Activated CD4-positive, alpha-beta memory T cell treated with anti-CD3 and anti-CD28 coated beads, Interleukin-2, amount 10 ng/mL, durations not matched to agents 7 days and 5 days (primary cell): ENCODE data around the gene GATA5. TPM values are rescaled to one million over a fixed set of nuclear protein-coding genes. Genes with fewer than 3 reads are reported as not detected.
"Not testable (repeated sequence)": the region's sequence is repeated elsewhere in the genome, so short reads cannot be mapped to it uniquely, and the experiment has no call there.

Experiments
- CTCF ChIA-PET: fragments of 350-600 bp; sonication (Branson Sonifier 250); formaldehyde crosslinking; loops from one replicate; lab custom pipeline; 2021; ENCODE audit warnings: antibody characterized with exemption, inconsistent platforms; lab: Charles Lee
- POLR2A ChIA-PET: fragments of 350-600 bp; sonication (Branson Sonifier 250); formaldehyde crosslinking; loops from one replicate; lab custom pipeline; 2021; ENCODE audit warnings: antibody characterized with exemption; lab: Charles Lee
- DNase-seq: peaks from one replicate; pipeline ENCODE4 v3.0.0-alpha.2; 2020
- H3K27ac Mint-ChIP-seq: one replicate; pipeline ENCODE4 v1.8.0; 2021; ENCODE audit warnings: mild to moderate bottlenecking, mixed read lengths
- H3K27me3 Mint-ChIP-seq: one replicate; pipeline ENCODE4 v1.8.0; 2021; ENCODE audit warnings: mixed read lengths
- H3K36me3 Mint-ChIP-seq: one replicate; pipeline ENCODE4 v1.8.0; 2021; ENCODE audit warnings: low read depth, mixed read lengths
- H3K4me1 Mint-ChIP-seq: one replicate; pipeline ENCODE4 v1.8.0; 2021; ENCODE audit warnings: mixed read lengths
- H3K4me3 Mint-ChIP-seq: one replicate; pipeline ENCODE4 v1.8.0; 2021; ENCODE audit warnings: mild to moderate bottlenecking, mixed read lengths
- H3K9me3 Mint-ChIP-seq: one replicate; pipeline ENCODE4 v1.8.0; 2021; ENCODE audit warnings: mixed read lengths
- total RNA-seq, 2 experiments: library from RNA; stranded (reverse); gene quantifications; one replicate each; pipeline ENCODE4 v1.2.3, GENCODE V29; 2021

GATA5 gene
- total RNA-seq, 2 experiments from 2014 or later = not detected

DNA sequence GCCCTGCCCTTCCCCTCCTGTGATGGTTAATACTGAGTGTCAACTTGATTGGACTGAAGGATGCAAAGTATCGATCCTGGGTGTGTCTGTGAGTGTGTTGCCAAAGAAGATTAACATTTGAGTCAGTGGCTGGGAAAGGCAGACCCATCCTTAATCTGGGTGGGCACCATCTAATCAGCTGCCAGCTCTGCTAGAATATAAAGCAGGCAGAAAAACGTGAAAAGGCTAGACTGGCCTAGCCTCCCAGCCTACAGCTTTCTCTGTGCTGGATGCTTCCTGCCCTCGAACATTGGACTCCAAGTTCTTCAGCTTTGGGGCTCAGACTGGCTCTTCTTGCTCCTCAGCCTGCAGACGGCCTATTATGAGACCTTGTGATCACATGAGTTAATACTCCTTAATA is 15.0 kb upstream of the GATA5 start:
- H3K36me3 Mint-ChIP-seq, H3K27ac Mint-ChIP-seq, H3K4me3 Mint-ChIP-seq, CTCF ChIA-PET, H3K4me1 Mint-ChIP-seq, H3K9me3 Mint-ChIP-seq, DNase-seq, POLR2A ChIA-PET: not testable (repeated sequence)
- peaks cover 22% of the 10 kb centered on the region for H3K27me3 Mint-ChIP-seq

- no peaks in the 10 kb centered on the region for H3K9me3 Mint-ChIP-seq
- H3K36me3 Mint-ChIP-seq = no peaks in the 10 kb centered on the region
- H3K4me3 Mint-ChIP-seq = no peak overlapping the region
- DNase-seq = no peak
- no peak overlapping the region for H3K27ac Mint-ChIP-seq
- ChIA-PET POLR2A (no interaction called here), CTCF (interaction anchor here (1.2 kb wide), 1 partner anchor 10 kb away, joined by 3 read pairs; no protein-coding TSS in a partner anchor)
- H3K4me1 Mint-ChIP-seq = no peaks in the 10 kb centered on the region
- H3K27me3 Mint-ChIP-seq = peaks cover 22% of the 10 kb centered on the region
Observed at GRCh38 chr20:62489932-62490263, 14.1 kb upstream of the GATA5 start.

DNA sequence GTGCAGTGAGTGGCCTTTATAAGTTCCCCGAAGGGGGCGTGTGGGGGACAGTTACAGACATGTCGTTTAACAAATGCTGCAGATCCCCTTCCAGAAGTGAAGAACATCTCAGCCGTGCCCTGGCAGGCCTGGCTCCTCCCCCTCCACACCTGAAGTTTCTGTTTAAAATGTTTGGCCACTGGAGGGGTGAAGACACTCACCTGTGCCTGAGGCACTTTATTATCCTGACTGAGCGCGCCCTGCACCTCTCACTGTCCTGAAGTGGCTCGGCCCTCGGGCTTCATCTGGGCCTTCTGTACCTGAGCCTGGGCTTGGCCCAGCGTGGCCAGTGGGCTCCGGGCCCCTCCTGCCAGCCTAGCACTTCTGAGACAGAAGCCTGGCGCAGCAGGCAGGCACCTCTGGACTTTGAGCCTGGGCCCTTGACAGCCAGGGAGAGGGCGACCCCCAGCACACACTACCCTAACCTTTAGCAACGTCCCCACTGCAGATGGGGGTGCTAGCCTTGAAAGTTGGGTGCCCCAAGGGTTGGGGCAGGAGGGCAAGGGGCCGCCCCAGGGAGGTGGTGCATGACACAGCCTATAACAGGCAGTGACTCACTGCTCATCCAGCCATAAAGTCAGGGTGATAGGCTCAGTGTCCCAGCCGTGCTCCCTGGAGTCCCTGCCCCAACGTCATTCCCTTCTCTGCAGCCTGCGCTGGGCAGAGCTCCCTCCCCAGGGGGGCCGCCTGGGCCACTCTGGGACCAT is 13.6 kb upstream of the GATA5 start:
- ChIA-PET POLR2A (no interaction called here), CTCF (interaction anchor here (1.2 kb wide), 1 partner anchor 10 kb away, joined by 3 read pairs; no protein-coding TSS in a partner anchor)
- H3K4me1 Mint-ChIP-seq = no peaks in the 10 kb centered on the region
- DNase-seq = no peak
- H3K27me3 Mint-ChIP-seq = peaks cover 24% of the 10 kb centered on the region
- no peaks in the 10 kb centered on the region for H3K36me3 Mint-ChIP-seq
- H3K27ac Mint-ChIP-seq = no peak overlapping the region
- no peaks in the 10 kb centered on the region for H3K9me3 Mint-ChIP-seq
- H3K4me3 Mint-ChIP-seq = no peak overlapping the region

DNA sequence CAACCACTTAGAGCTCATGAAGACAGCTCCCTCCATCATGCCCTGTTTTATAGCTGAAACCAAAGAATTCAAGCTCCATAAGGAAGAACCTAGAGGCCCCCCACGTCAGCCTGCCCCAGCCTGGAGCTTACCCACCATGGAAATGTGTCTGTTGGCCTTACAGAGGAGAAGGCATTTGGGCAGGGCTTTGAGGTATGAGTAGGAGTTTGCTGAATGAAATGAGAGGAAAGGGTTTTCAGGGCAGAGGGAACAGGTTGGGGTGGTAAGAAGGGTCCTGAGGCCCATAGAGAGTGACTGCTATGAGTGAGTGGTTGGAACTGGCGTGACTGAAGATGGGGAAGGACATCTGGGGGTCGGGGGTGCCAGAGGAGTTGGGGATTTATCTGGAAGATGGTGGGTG is 12.7 kb upstream of the GATA5 start:
- H3K9me3 Mint-ChIP-seq = no peaks in the 10 kb centered on the region
- POLR2A ChIA-PET = no interaction called here
- CTCF ChIA-PET = interaction anchor here (0.9 kb wide), 1 partner anchor 11 kb away, joined by 3 read pairs; no protein-coding TSS in a partner anchor

GRCh38 chr20:62487561-62488354 is 12.0 kb upstream of the GATA5 start:
- Mint-ChIP-seq H3K27ac (no peak overlapping the region), H3K4me1 (no peaks in the 10 kb centered on the region), H3K36me3 (no peaks in the 10 kb centered on the region), H3K9me3 (no peaks in the 10 kb centered on the region), H3K27me3 (peaks cover 35% of the 10 kb centered on the region), H3K4me3 (no peak overlapping the region)
- POLR2A ChIA-PET = no interaction called here
- CTCF ChIA-PET = interaction anchor here (0.9 kb wide), 1 partner anchor 12 kb away, joined by 3 read pairs; no protein-coding TSS in a partner anchor
- no peak for DNase-seq

More for the DNA sequence above, 12.7 kb upstream of the GATA5 start:
- DNase-seq = no peak
- H3K4me1 Mint-ChIP-seq = no peaks in the 10 kb centered on the region
- H3K27ac Mint-ChIP-seq = no peak overlapping the region
- H3K36me3 Mint-ChIP-seq = no peaks in the 10 kb centered on the region
- peaks cover 28% of the 10 kb centered on the region for H3K27me3 Mint-ChIP-seq
- no peak overlapping the region for H3K4me3 Mint-ChIP-seq

DNA sequence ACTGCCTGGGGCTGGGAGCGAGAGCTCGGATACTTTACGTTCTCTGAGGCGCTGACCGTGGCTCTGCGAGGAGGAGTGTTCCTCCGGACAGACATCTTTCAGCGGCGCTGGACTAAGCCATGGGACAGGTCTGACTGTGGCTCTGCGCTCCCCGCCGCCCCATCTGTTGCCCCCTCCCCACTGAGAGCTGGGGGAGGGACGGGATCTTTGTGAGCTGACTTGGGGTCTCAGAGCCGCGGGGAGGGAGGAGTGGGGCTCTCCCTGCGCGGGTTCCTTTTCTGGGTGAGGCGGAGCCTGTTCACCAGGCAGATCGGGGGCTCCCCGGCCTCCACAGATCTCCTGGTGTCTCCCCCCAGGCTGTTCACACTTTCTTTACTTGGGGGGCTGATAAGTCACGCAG is 11.3 kb upstream of the GATA5 start:
- no peak for DNase-seq
- ChIA-PET CTCF (no interaction called here), POLR2A (no interaction called here)
- no peaks in the 10 kb centered on the region for H3K36me3 Mint-ChIP-seq
- H3K27ac Mint-ChIP-seq = no peak overlapping the region
- H3K27me3 Mint-ChIP-seq = peaks cover 40% of the 10 kb centered on the region
- no peak overlapping the region for H3K4me3 Mint-ChIP-seq
- no peaks in the 10 kb centered on the region for H3K9me3 Mint-ChIP-seq
- no peaks in the 10 kb centered on the region for H3K4me1 Mint-ChIP-seq

DNA sequence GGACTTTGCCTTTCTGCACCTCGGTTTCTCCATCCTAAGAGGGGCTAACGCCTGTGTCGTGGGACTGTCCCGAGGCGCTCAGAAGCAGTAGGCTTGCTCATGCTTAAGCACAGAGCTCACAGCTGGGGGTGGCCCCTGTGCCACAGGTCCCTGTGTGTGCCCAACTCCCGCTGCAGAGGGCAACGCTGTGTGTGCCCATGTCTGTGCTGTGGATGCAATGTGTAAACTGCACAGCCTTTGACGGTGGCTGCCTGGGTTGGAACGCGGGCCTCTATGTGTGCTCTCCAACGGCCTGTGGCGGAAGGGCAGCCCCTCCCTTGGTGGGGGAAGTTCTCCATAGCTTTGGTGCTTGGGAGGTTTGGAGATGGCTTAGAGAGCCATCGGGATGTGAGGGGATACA is 10.7 kb upstream of the GATA5 start:
- ChIA-PET POLR2A (no interaction called here), CTCF (no interaction called here)
- Mint-ChIP-seq H3K27ac (no peak overlapping the region), H3K9me3 (no peaks in the 10 kb centered on the region), H3K27me3 (peaks cover 45% of the 10 kb centered on the region), H3K4me3 (no peak overlapping the region), H3K36me3 (no peaks in the 10 kb centered on the region), H3K4me1 (no peaks in the 10 kb centered on the region)
- DNase-seq = no peak

- Mint-ChIP-seq H3K9me3 (no peaks in the 10 kb centered on the region), H3K4me3 (no peak overlapping the region), H3K27me3 (peaks cover 45% of the 10 kb centered on the region), H3K36me3 (no peaks in the 10 kb centered on the region), H3K27ac (no peak overlapping the region), H3K4me1 (no peaks in the 10 kb centered on the region)
- ChIA-PET POLR2A (no interaction called here), CTCF (no interaction called here)
- DNase-seq = no peak
Observed at GRCh38 chr20:62485701-62486089, 9.9 kb upstream of the GATA5 start.

- Mint-ChIP-seq H3K4me3 (no peak overlapping the region), H3K9me3 (no peaks in the 10 kb centered on the region), H3K4me1 (no peaks in the 10 kb centered on the region), H3K27ac (no peak overlapping the region), H3K36me3 (no peaks in the 10 kb centered on the region), H3K27me3 (peaks cover 45% of the 10 kb centered on the region)
- DNase-seq = no peak
- ChIA-PET CTCF (no interaction called here), POLR2A (no interaction called here)
Observed at GRCh38 chr20:62485062-62485700, 9.4 kb upstream of the GATA5 start.

GRCh38 chr20:62484478-62484877 is 8.7 kb upstream of the GATA5 start:
- no peaks in the 10 kb centered on the region for H3K4me1 Mint-ChIP-seq
- no peak overlapping the region for H3K4me3 Mint-ChIP-seq
- DNase-seq = no peak
- H3K36me3 Mint-ChIP-seq = no peaks in the 10 kb centered on the region
- H3K27ac Mint-ChIP-seq = no peak overlapping the region
- H3K9me3 Mint-ChIP-seq = no peaks in the 10 kb centered on the region
- H3K27me3 Mint-ChIP-seq = peaks cover 47% of the 10 kb centered on the region
- CTCF ChIA-PET = no interaction called here
- POLR2A ChIA-PET = no interaction called here

DNA sequence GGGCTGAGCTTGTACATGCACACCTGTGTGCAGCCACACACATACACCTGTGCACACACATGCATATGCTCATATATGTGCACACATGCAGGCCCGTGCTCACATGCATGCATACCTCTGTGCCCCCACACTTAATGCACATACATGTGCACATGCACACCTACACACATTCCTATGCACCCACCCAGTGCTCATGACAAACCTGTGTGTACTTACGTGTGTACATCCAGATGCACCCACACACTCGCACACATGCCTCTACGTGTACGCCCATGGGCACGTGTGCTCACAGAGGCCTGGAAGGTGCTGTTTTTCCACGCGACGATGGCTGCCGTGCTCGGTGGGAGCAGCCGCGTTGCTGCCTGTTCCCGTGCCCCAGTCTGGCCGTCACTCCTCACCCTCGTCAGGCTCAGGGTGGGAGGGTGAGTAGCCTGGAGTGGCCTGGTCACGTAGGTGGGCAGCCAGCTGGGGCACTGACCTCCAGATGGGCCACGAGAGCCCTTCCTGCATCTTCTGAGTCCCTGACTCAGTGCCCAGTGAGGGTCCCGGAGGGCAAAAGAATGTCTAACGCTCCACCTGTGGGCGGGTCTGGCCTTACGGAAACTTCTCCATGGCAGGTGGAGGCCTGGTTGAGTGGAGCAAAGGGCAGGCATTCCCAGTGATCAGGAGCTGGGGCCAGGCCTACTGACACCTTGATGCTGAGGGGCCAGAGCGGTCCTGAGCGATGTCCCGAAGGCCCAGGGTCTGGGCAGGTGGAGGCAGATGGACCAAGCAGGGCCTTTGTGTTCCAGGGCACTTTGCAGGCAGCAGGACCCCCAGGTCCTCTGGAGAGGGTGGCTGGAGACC is 8.0 kb upstream of the GATA5 start:
- no peaks in the 10 kb centered on the region for H3K36me3 Mint-ChIP-seq
- no peak overlapping the region for H3K27ac Mint-ChIP-seq
- CTCF ChIA-PET = no interaction called here
- H3K4me1 Mint-ChIP-seq = no peaks in the 10 kb centered on the region
- H3K27me3 Mint-ChIP-seq = peaks cover 51% of the 10 kb centered on the region
- no peaks in the 10 kb centered on the region for H3K9me3 Mint-ChIP-seq
- DNase-seq = no peak
- H3K4me3 Mint-ChIP-seq = no peak overlapping the region
- POLR2A ChIA-PET = no interaction called here

- Mint-ChIP-seq H3K4me3 (no peak overlapping the region), H3K27me3 (peaks cover 53% of the 10 kb centered on the region), H3K36me3 (no peaks in the 10 kb centered on the region), H3K9me3 (no peaks in the 10 kb centered on the region), H3K4me1 (no peaks in the 10 kb centered on the region), H3K27ac (no peak overlapping the region)
- no peak for DNase-seq
- ChIA-PET CTCF (no interaction called here), POLR2A (no interaction called here)
Observed at GRCh38 chr20:62482974-62483373, 7.2 kb upstream of the GATA5 start.
